GM18868 (cell line): ENCODE measurements around the gene THRAP3.

Experiments
- ATAC-seq: cut with Tn5 transposase; IDR thresholded peaks from one replicate; pipeline ENCODE4 v1.9.1; 2021; ENCODE audit warnings: mild to moderate bottlenecking, moderate library complexity; ENCODE audit not compliant: unreplicated experiment

Gene THRAP3

DNA sequence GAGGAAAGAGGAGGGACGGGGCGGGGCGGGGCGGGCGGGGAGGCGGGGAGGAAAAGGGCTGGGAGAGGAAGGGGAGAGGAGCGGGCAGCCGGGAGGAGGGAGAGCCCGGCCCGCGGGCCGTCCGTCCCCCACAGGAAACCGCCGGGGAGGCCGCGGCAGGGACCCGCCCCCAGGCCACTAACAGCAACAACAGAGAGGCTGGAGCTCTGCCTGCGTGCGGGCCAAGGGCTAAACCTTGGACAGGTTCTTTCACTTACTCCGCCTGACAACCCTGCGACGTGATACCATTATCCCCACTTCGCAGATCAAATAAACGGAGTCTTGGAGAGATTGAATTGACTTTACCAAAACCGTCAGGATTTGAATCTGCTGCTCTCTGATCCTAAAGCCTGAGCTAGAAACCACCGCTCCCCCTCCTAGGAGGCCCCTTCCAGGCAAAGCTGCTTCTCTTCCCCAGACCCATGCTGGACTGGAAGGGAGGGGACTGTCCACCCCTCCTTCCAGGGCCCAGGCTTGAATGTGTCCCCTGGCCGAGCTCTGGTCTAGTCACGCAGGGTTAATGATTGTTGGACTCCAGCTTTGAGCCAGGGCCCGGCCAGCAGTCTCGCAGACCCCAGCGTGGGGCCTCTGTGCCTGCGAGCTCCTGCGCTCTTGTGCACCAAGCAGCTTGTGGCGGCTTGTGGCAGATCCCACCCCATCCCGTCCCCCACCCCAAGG, 99.6 kb downstream of the THRAP3 start, which contains the start of gene EVA1B:
Gene EVA1B, minus strand, starts transcription at position 10 of the 717 bp plus-strand sequence. CDS start 608 bp downstream, outside the sequence.
- no peak for ATAC-seq

DNA sequence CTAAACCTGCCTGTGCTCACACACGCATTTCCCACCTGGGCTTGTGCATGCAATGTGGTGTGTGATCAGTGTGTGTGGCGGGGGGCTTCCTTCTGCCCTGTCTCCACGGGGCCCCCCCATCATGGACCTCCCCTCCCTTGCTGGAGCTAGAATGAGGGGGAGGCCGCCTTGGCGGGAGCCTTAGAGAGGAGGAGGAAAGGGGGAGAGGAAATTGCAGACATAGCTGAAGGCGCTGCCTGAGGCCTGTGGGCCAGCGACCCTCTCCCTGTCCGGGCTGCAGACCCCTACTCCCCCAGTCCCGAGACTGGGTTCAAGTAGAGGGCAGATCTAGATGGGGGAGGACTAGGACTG, 100.1 kb downstream of the THRAP3 start:
- no peak for ATAC-seq

- ATAC-seq, result no peak
Measured at GRCh38 chr1:36326499-36326898, 102.3 kb downstream of the THRAP3 start.

DNA sequence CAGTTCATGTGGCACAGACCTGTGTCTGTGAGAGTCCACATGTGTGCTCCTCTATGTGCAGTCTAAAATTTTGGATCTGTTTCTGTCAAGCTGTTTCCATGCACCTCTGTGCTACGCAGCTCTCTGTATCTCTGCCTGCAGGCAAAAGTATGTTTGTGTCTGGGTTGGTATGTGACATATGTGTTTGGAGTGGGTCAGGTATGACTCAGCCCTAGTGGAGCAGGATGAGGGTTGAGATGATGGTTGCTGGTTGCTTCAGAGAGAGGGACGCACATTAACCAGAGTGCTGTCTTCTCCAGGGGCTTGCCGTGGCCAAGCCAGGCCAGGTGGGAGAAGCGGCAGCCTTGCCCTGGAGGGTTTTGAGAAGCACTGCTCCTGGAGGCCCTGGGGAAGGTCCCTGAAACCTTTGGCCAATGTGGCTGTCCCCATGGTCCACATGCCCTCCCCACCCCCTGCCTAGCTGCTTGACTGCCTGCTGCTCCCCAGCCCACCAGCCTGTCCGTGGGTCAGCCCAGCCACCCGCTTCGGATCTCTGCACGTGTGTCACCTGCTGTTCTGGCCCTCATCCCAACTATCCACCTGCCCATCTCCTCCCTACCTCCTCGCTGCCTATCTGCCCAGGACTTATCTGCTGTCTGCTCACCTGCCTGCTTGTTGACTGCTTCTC, 103.3 kb downstream of the THRAP3 start:
- ATAC-seq, result no peak

- no peak for ATAC-seq
Measured at GRCh38 chr1:36328088-36328480, 103.8 kb downstream of the THRAP3 start.

DNA sequence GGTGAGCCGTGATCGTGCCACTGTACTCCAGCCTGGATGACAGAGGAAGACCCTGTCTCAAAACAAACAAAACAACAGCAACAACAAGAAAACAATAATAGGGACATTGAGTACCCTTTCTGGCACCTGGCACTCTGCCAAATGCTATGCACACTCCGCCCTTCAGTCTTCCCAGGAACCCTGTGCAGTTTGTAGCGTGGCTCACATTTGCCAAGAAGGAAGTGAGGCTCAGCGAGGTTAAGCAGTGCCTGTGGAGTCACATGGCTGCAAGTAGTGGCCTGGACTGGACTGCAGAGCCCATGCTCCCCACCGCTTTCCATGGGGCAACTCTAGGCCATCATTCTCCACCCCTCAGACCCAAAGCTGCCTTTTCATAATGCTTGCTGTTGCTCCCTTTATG, 104.5 kb downstream of the THRAP3 start:
- no peak for ATAC-seq

DNA sequence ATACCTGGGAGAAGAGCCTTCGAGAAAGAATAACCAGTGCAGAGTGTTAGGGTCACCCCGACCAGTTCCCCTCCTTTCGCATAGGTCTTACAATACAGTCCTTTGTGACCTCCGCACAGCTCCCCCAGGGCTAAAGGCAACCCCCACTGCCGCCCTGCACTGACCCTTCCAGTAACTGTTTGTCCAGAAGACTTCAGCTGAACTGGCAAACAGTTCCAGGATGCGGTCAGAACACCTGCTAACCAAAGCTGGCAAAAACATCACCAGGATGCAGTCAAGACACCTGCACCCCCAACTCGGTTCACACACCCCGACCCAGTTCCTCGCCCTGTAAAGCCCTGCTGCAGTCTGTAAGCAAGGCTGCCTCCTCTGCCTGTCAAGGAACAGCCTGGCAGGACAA, 105.6 kb downstream of the THRAP3 start:
- ATAC-seq, result no peak

DNA sequence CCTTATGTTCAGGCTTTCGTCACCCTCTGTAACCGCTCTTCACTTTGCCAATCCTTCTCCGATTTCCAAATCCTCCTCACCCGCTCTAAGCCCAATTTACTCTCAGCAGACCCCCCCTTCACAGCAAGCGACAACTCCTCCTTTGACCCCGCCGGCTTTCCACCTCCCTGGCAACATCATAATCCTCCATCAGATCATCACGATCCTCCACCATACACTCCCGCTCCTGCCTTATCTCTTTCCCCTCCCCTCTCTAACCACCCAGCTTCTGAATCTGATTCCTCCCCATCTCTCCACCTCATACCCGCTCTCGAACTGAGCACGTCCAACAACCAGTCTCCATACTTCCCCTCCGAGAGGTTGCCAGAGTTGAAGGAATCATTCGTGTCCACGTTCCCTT, 106.7 kb downstream of the THRAP3 start:
- ATAC-seq, result no peak

DNA sequence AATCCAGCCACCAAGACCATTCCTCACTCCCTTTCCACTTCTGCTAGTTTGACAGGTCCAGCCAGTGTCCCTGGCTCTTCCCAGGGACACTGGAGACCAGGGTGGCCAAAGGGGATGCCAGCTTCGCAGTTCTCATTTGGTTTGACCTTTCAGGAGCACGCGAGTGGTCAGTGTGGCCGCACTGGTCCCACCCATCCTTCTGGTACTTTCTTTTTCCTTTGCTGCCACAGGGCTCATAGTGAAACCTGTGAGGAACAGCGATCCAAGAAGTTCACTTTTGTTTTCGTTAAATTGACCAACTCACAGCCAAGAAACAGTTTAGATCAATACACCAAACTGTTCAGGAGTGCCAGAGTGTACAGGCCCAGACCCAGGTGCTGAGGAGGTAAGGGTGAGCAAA, 113.6 kb downstream of the THRAP3 start:
- ATAC-seq, result no peak

DNA sequence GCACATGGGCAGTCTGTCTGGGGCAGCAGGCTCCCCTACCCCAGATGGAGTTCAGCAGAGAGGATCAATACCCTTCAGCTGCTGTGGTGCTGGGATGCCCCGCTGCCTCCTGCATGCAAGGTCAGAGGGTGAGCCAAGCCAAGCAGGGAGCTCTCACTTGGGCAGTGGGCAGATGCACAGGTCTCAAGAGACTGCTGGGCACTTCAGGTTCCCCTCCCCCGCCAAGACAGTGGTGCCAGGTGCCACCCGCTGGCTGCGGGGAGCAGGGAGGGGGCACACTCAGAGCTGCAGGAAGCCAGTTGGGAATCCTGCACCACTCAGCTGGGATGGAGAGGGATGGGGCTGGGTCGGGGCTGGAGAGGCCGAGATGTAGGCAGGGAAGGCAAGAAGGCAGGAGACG, 115.0 kb downstream of the THRAP3 start:
- ATAC-seq, result no peak

- no peak for ATAC-seq
Measured at GRCh38 chr1:36339615-36340014, 115.4 kb downstream of the THRAP3 start.

DNA sequence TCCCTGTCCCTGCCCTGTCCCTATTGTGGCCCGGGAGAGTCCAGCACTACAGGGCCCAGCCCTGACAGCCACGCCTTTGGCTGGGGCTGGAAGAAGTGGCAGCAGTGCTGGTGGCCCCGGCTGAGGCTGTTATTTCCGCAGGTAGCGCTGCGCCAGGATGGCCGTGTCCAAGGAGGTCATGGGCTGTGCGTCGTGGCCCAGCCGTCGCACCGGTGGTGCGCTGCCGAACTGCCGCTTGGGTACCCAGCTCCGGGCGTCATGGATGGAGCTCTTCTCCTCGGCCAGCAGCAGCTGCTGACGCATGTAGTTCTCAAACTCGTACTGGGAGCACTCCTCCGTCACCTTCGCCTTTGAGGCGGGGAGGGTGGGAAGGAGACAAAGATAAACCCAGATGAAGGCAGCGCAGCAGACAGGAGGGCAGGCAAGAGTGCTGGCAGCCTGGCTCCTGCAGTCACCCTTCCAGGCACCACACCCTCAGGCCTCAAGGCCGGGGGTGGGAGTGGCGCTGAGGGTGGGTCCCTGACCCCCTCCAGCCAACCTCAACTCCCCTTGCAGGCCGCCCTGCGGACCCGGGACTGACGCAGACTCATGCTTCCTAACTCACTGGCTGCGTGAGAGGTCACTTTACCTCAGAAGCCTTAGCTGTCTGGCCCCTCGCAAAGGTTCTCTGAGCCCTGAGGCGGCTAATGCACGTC, 117.5 kb downstream of the THRAP3 start:
- no peak for ATAC-seq

- ATAC-seq, result no peak
Measured at GRCh38 chr1:36342426-36343185, 118.4 kb downstream of the THRAP3 start.

DNA sequence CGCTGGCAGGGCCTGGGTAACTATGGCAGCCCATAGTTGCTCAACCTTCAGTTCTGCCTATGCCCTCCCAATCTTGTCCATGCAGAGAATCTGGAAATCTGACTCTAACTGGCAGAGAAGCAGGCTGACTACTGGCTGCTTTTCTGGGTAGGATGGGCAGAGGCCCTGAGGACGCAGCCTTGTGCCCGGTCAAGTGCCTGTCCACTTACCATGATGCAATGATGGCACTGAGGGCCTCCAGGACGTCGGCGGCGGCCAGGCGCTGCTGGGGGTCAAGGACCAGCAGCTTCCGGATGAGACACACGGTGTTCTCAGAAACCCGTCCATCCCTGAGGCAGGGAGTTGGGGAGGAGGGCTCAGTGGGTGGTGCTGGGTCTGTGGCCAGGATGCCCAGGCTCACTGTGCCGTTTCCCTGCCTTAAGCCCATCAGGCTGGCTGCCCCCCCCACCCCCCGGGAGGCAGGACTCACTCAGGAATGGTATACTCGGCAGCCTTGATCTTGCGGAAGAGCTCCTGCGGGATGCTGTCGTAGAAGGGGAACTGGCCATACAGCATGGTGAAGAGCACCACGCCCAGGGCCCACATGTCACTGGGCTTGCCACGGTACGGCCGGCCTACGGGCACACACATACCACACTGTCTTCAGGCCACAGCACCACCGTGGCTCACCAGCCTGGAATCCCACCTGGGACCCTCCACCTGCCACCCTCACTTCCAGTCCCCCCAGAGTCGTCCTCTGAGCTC, 119.6 kb downstream of the THRAP3 start:
- no peak for ATAC-seq

GRCh38 chr1:36344395-36344680, 120.1 kb downstream of the THRAP3 start:
- ATAC-seq, result no peak

DNA sequence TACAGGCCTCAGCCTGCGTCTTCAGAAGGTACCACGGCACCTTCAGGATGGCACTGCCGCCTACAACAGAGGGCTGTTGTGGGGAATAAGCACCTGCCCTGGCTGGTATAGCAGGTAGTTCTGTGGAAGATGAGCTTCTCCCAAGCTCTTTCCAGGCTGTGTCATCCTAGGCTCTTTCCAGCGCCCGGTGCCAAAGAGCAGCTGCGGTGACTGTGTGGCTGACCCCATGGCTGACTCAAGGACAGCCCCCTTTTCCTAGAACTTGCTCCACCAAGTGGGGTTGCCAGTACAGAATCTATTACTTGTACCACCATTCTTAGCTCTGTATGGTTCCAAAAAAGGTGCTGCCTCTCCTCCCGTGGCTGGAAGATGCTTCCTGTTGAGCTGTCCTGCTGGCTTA, 121.1 kb downstream of the THRAP3 start:
- ATAC-seq, result no peak

DNA sequence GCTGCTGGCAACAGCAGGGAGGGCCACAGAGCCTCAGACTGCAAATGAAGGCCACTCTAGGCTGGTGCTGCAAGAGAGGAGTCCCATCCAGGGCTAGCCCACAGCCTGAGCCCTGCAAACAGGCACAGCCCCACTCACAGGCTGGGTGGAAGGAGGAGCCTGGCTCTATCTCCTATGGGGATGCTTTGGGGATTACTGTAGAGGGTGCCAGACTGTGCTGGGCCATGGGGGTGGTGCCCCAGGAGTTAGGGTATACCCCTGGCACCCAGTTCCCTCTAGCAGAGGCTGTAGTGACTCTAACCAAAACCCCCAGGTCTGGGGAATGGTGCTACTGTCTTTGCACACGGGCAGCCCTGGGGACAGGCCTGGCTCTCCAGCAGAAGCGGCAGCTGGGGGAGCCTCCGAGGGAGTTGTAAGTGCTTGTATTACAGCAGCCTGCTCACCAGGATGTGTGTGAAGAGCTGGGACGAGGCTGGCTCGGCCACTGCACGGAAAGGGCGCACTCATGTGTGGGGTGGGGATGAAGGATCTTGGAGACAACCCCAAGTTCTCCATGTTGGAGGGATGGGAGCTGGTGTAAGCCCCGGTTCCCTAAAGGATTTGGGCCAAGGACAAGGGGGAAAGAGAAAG, 122.6 kb downstream of the THRAP3 start:
- no peak for ATAC-seq

GRCh38 chr1:36349241-36349671, 125.0 kb downstream of the THRAP3 start:
- peak; percentile 75 for ATAC-seq

DNA sequence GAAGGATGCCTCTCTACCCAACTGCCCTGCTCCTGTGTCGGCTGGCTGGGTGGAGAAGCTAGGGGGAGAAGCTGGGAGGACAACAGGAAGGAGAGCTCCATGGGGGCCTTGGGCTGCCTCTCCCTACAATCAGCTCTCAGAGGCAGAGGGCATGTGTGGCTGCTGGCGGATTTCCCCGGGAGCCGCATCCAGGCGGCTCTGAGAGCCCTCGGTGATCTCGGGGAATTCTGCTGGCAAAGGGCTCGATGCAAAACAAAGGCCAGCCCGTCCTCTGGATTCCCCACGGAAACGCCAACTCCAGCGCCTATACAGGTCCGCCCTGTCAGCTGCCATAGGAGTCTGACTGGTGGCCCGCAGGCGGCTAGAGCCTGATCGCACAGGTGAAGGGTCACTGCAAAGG, 125.6 kb downstream of the THRAP3 start:
- no peak for ATAC-seq

DNA sequence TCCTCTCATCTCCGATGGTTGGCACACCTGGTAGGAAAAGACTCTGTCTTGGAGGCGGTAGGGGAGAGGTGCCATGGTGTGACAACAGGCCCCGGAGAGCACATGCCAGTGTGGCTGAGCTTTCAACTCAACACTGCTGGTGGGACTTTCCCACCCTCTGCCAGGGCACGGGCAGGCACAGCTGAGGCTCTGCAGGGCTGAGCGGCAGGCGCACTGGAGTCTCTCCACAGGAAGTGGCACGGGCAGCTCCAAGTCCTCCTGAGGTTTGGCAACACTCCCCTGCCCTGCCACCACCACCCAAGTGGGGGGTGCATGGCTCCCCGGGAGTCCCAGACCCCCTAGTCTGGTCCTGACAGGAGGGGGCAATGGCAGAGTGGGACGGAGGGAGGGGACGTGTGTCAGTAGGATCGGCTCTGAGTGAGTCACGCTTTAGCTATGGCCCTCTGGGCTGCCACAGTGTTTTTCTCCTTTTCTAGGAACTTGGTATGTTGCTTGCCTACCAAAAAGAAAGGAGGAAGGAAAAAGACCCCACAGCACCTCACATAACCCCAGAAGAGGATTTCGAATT, 126.5 kb downstream of the THRAP3 start:
- no peak for ATAC-seq
